Effector memory CD8-positive, alpha-beta T cell (primary cell): ENCODE results near the gene MYL3.
"Not testable (repeated sequence)": the region's sequence is repeated elsewhere in the genome, so short reads cannot be mapped to it uniquely, and the experiment has no call there.

Experiments
- ATAC-seq: fragments of 150-1000 bp; cut with Tn5 transposase; replicated peaks from 2 replicates; pipeline ENCODE4 v1.10.0; 2021; ENCODE audit warnings: mild to moderate bottlenecking, moderate library complexity
- DNase-seq, 3 experiments: peaks; one replicate each; pipeline ENCODE4 v3.0.0; 2021
- H3K27ac Mint-ChIP-seq, 2 donors: one replicate each; pipeline ENCODE4 v1.8.0; 2022; ENCODE audit warnings: mild to moderate bottlenecking in 2 of 2, mixed read lengths in 2 of 2, moderate library complexity in 2 of 2
- H3K27me3 Mint-ChIP-seq, 2 donors: one replicate each; pipeline ENCODE4 v1.8.0; 2022; ENCODE audit warnings: mixed read lengths in 2 of 2
- H3K36me3 Mint-ChIP-seq: one replicate; pipeline ENCODE4 v1.8.0; 2022; ENCODE audit warnings: mild to moderate bottlenecking, moderate library complexity, mixed read lengths; ENCODE audit not compliant: insufficient read depth
- H3K4me1 Mint-ChIP-seq, 2 donors: one replicate each; pipeline ENCODE4 v1.8.0; 2022; ENCODE audit warnings: low read depth in 2 of 2, mixed read lengths in 2 of 2
- H3K4me3 Mint-ChIP-seq, 2 donors: one replicate each; pipeline ENCODE4 v1.8.0; 2022; ENCODE audit warnings: mild to moderate bottlenecking in 2 of 2, mixed read lengths in 2 of 2, moderate library complexity in 2 of 2
- H3K9me3 Mint-ChIP-seq, 2 donors: one replicate each; pipeline ENCODE4 v1.8.0; 2022; ENCODE audit warnings: mixed read lengths in 2 of 2

Gene MYL3

GRCh38 chr3:46823314-46823713 lies 39.9 kb downstream of the MYL3 start:
- H3K9me3 Mint-ChIP-seq, H3K27ac Mint-ChIP-seq, H3K4me3 Mint-ChIP-seq, H3K4me1 Mint-ChIP-seq, H3K36me3 Mint-ChIP-seq, ATAC-seq, DNase-seq: not testable (repeated sequence)
- H3K27me3 Mint-ChIP-seq = peaks cover 7 to 12% of the 10 kb centered on the region in 2 donors

- DNase-seq (no peak), ATAC-seq (no peak)
- no peak overlapping the region for H3K4me3 Mint-ChIP-seq
- H3K27ac Mint-ChIP-seq = no peak overlapping the region
- H3K4me1 Mint-ChIP-seq = no peaks in the 10 kb centered on the region
- peaks cover 3 to 5% of the 10 kb centered on the region in 2 donors for H3K9me3 Mint-ChIP-seq
- H3K36me3 Mint-ChIP-seq = no peaks in the 10 kb centered on the region
- H3K27me3 Mint-ChIP-seq = peaks cover 7 to 12% of the 10 kb centered on the region in 2 donors
Observed at GRCh38 chr3:46821553-46821952, 41.7 kb downstream of the MYL3 start.

- no peak overlapping the region for H3K27ac Mint-ChIP-seq
- H3K27me3 Mint-ChIP-seq = peaks cover 7 to 12% of the 10 kb centered on the region in 2 donors
- peak overlapping the region in 1 of 2 donors; percentile 13 for H3K4me3 Mint-ChIP-seq
- peaks cover 3 to 5% of the 10 kb centered on the region in 2 donors for H3K9me3 Mint-ChIP-seq
- no peaks in the 10 kb centered on the region for H3K36me3 Mint-ChIP-seq
- no peak for ATAC-seq
- no peak for DNase-seq
- H3K4me1 Mint-ChIP-seq = no peaks in the 10 kb centered on the region
Observed at GRCh38 chr3:46820852-46821251, 42.4 kb downstream of the MYL3 start.

GRCh38 chr3:46812237-46812791 lies 50.9 kb downstream of the MYL3 start:
- Mint-ChIP-seq H3K4me3 (peak overlapping the region; percentile 80 to 84), H3K27ac (peak overlapping the region in 1 of 2 donors; percentile 38), H3K36me3 (no peaks in the 10 kb centered on the region), H3K27me3 (no peaks in the 10 kb centered on the region), H3K9me3 (no peaks in the 10 kb centered on the region), H3K4me1 (peaks cover 12 to 22% of the 10 kb centered on the region in 2 donors)
- DNase-seq (peak; percentile 44 to 55 (median 52)), ATAC-seq (peak; percentile 90)

- Mint-ChIP-seq H3K27me3 (no peaks in the 10 kb centered on the region), H3K4me3 (peak overlapping the region; percentile 80 to 84), H3K27ac (peak overlapping the region in 1 of 2 donors; percentile 10), H3K4me1 (peaks cover 12 to 22% of the 10 kb centered on the region in 2 donors), H3K9me3 (no peaks in the 10 kb centered on the region), H3K36me3 (no peaks in the 10 kb centered on the region)
- ATAC-seq (no peak), DNase-seq (no peak)
Observed at GRCh38 chr3:46811615-46812236, 51.5 kb downstream of the MYL3 start.

GRCh38 chr3:46808766-46809165 lies 54.5 kb downstream of the MYL3 start:
- not testable (repeated sequence) for H3K27me3 Mint-ChIP-seq, ATAC-seq, H3K36me3 Mint-ChIP-seq, DNase-seq, H3K9me3 Mint-ChIP-seq, H3K4me3 Mint-ChIP-seq, H3K27ac Mint-ChIP-seq
- H3K4me1 Mint-ChIP-seq = peaks cover 12 to 22% of the 10 kb centered on the region in 2 donors
